ENCODE measurements around the gene TTC3. TPM values are rescaled to one million over a fixed set of nuclear protein-coding genes. Genes with fewer than 3 reads are reported as not detected.
"Not testable (repeated sequence)": the region's sequence is repeated elsewhere in the genome, so short reads cannot be mapped to it uniquely, and the experiment has no call there.

TTC3 gene
- total RNA-seq, 6 experiments from 2014 or later: 46.7 to 68.7 (median 54.2) TPM

DNA sequence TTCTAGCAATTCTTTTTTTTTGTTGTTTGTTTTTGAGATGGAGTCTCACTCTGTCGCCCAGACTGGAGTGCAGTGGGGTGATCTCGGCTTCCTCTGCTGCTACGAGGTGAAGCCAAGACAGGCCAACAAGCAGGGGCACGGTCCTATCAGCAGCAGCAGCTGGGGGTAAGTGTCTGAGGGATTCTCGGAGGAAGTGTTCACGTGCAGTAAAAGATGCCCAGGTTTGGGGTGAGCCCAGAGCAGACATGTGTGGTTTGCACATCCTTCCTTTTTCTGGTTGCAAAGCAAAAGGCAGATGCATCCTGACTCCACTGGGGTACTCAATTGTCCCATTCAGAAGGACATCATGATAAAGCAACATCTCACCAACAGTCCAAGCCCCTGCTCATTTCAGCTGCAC lies 27.9 kb upstream of the TTC3 start:
- Histone ChIP-seq H3K9me3 (no peaks in the 10 kb centered on the region), H3K27ac (no peak overlapping the region), H3K4me3 (no peak overlapping the region), H3K4me1 (no peaks in the 10 kb centered on the region), H3K36me3 (no peaks in the 10 kb centered on the region), H3K27me3 (no peaks in the 10 kb centered on the region)
- 39% methylated on average over 5 of the region's 6 CpGs for WGBS (ENCODE audit: insufficient coverage, low coverage, low lambda C conversion rate, missing lambda C conversion rate)
- intact Hi-C loops (cut with DNase I): no loop called here
- TF ChIP-seq CTCF (IDR thresholded peaks at IDR 0.05): no peak
- TF ChIP-seq POLR2A (IDR thresholded peaks at IDR 0.05): no peak
- ATAC-seq (peak in 1 of 4 donors; percentile 49), DNase-seq (no peak)

- DNase-seq (no peak), ATAC-seq (peak in 1 of 4 donors; percentile 32)
- TF ChIP-seq CTCF (IDR thresholded peaks at IDR 0.05) (no peak), POLR2A (IDR thresholded peaks at IDR 0.05) (no peak)
- Histone ChIP-seq H3K36me3 (no peaks in the 10 kb centered on the region), H3K4me3 (no peak overlapping the region), H3K27ac (no peak overlapping the region), H3K9me3 (no peaks in the 10 kb centered on the region), H3K27me3 (no peaks in the 10 kb centered on the region), H3K4me1 (no peaks in the 10 kb centered on the region)
- 59% methylated on average over 6 of the region's 6 CpGs for WGBS (ENCODE audit: insufficient coverage, low coverage, low lambda C conversion rate, missing lambda C conversion rate)
- intact Hi-C loops (cut with DNase I): no loop called here
Measured at GRCh38 chr21:37045556-37045955, 27.5 kb upstream of the TTC3 start.

DNA sequence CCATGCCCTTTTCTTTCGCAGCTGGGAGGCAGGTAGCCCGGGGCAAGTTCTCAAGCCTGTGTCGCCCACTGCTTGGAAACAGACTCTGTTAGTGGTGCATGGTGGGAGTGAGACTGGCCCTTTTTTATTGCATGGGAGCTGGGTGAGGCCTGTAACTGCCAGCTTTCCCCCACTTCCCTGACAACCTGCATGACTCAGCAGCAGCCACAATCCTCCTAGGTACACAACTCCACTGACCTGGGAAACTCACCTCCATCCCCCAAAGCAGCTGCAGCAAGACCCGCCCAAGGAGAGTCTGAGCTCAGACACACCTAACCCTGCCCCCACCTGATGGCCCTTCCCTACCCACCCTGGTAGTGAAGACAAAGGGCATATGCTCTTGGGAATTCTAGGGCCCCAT lies 26.0 kb upstream of the TTC3 start:
- 80% methylated on average over 1 of the region's 4 CpGs for WGBS (ENCODE audit: insufficient coverage, low coverage, low lambda C conversion rate, missing lambda C conversion rate)
- Histone ChIP-seq H3K36me3 (no peaks in the 10 kb centered on the region), H3K27me3 (no peaks in the 10 kb centered on the region), H3K4me3 (no peak overlapping the region), H3K4me1 (no peaks in the 10 kb centered on the region), H3K27ac (no peak overlapping the region), H3K9me3 (no peaks in the 10 kb centered on the region)
- TF ChIP-seq POLR2A (IDR thresholded peaks at IDR 0.05) (no peak), CTCF (IDR thresholded peaks at IDR 0.05) (no peak)
- no peak for ATAC-seq
- intact Hi-C loops (cut with DNase I): no loop called here
- no peak for DNase-seq

DNA sequence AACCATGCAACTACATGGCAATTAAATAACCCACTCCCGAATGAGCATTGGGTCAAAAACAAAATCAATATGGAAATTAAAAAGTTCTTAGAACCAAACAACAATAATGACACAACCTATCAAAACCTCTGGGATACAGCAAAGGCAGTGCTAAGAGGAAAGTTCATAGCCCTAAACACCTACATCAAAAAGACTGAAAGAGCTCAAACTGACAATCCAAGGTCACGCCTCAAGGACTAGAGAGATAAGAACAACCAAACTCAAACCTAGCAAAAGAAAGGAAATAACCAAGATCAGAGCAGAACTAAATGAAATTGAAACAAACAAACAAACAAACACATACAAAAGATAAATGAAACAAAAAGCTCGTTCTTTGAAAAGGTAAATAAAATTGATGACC lies 23.3 kb upstream of the TTC3 start:
- H3K27ac ChIP-seq; H3K9me3 ChIP-seq; DNase-seq; intact Hi-C loops (cut with DNase I); ATAC-seq; H3K4me3 ChIP-seq; H3K4me1 ChIP-seq; H3K36me3 ChIP-seq; H3K27me3 ChIP-seq: not testable (repeated sequence)
- 78% methylated on average over 2 of the region's 3 CpGs for WGBS (ENCODE audit: insufficient coverage, low coverage, low lambda C conversion rate, missing lambda C conversion rate)

- no peaks in the 10 kb centered on the region for H3K27me3 ChIP-seq
- no peaks in the 10 kb centered on the region for H3K36me3 ChIP-seq
- no peak overlapping the region for H3K27ac ChIP-seq
- intact Hi-C loops (cut with DNase I): no loop called here
- no peaks in the 10 kb centered on the region for H3K9me3 ChIP-seq
- H3K4me1 ChIP-seq: no peaks in the 10 kb centered on the region
- DNase-seq (no peak), ATAC-seq (no peak)
- TF ChIP-seq POLR2A (IDR thresholded peaks at IDR 0.05) (no peak), CTCF (IDR thresholded peaks at IDR 0.05) (no peak)
- 50% methylated on average over 1 of the region's 2 CpGs for WGBS (ENCODE audit: insufficient coverage, low coverage, low lambda C conversion rate, missing lambda C conversion rate)
- no peak overlapping the region for H3K4me3 ChIP-seq
Measured at GRCh38 chr21:37055271-37055855, 17.7 kb upstream of the TTC3 start.

Measured in right lobe of liver (tissue), 6 donors.